Glomerular visceral epithelial cell (primary cell): Measurements from ENCODE around the gene SUN5.

Source experiments
- DNase-seq: peaks from one replicate; pipeline ENCODE4 v3.0.0-alpha.2; 2016; ENCODE audit errors: extremely low spot score

Gene SUN5

DNA sequence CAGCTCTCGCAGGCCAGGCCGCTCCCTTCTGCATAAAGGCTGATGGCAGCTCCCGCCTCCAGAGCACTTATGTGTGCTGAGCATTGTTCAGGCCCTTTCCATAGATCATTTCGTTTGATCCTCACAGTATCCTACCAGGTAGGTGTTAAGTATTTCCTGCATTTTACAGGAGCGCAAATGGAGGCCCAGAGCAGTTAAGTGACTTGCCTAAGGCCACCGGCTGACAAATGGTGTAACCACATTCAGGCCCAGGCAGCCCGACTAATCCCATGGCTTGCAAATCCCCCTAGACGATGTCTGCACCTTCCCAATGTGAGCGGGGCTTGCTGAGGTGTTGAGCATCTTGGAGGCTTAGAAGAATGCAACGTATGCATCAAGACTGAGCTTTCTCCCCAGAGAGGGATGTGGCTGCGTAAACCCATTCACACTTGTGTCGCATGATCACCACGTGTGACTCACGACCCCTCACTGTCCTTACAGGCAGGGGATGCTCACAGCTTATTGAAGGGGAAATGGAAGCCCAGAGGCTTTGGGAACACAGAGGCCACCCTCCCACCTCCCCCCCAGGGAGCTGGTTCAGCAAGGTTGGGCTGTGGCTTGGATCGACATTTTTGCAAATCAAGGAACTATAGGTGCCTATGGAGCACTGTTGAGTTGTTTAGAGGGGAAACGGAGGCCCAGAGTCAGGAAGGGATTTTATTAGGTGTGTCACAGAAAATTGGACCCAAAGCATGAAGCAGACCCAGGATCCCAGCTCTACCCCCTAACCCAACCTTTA is 10.3 kb upstream of the SUN5 start:
- no peak for DNase-seq

DNA sequence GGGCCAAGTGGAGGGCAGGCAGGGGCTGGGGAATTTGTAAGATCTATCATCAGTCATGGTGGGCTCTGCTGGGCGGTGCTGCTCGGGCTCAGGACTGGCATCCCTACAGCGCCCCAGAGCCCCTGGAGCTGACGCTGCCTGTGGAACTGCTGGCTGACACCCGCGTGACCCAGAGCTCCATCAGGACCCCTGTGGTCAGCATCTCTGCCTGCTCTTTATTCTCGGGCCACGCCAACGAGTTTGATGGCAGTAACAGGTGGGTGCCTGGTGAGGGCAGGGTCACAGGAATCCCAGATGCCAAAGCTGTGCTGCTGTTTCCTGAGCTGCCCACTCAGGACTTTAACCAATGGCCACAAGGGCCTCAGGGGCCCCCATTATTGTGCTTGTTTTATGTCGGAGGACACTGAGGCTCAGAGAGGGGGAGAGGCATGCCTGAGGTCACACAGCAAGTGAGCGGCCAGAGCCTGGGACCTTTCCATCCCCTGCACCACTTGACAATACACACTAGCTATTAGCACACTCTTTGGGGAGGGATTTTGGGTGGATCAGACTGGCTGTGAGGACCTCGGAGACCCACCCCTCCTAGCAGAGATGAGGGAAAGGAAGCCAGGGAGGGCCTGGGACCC is 9.6 kb upstream of the SUN5 start:
- DNase-seq, result no peak

GRCh38 chr20:33012327-33013189 is 8.3 kb upstream of the SUN5 start:
- DNase-seq, result no peak

DNA sequence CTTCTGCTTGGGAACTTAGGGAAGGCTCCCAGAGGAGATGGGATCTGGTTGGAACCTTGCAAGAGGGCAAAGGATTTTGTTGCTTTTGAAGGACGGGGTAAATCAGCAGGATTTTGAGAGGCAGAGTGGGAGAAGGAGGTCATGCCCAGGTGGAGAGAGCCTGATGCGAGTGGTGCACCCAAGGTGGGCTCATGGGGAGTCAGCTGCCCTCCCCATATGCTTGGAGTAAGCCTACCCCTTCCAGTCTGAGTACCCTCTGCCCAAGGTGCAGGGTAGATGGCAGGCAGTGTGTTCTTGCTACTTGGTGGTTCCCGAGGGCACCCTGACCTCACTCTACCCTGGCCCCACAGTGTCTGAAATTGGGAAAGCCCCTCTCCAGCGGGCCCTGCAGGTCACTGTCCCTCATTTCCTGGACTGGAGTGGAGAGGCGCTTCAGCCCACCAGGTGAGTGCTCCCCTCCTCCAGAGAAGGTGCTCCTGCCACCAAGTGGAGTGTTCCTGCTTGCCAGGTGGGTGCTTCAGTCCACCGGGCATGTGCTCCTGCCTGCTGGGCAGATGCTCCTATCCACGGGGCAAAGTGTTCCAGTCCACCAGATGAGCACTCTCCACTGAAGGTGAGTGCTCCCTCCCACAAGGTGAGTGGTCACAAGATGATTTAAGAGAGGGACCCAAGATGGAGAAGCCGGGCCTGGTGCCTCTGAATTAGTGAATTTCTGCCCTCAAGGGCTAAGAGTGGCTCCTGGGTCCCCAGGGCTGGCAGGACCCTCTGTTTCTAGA is 6.6 kb upstream of the SUN5 start:
- DNase-seq, result no peak

DNA sequence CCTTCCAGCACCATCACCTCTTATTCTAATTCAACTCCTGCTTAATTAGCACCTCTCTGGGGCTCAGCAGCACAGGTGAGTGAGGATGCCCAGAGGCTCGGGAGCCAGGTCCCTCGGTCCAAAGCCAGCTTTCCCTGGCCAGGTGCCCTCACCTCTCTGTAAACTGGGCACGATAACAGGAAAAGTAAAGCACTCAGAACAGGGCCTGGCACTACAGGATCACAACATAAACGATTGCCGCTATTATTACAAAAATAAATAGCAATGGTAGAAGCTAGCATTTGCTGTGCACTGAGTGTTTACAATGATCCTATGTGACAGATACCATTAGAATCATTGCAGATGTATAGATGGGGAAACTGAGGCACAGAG is 5.9 kb upstream of the SUN5 start:
- DNase-seq, result no peak

DNA sequence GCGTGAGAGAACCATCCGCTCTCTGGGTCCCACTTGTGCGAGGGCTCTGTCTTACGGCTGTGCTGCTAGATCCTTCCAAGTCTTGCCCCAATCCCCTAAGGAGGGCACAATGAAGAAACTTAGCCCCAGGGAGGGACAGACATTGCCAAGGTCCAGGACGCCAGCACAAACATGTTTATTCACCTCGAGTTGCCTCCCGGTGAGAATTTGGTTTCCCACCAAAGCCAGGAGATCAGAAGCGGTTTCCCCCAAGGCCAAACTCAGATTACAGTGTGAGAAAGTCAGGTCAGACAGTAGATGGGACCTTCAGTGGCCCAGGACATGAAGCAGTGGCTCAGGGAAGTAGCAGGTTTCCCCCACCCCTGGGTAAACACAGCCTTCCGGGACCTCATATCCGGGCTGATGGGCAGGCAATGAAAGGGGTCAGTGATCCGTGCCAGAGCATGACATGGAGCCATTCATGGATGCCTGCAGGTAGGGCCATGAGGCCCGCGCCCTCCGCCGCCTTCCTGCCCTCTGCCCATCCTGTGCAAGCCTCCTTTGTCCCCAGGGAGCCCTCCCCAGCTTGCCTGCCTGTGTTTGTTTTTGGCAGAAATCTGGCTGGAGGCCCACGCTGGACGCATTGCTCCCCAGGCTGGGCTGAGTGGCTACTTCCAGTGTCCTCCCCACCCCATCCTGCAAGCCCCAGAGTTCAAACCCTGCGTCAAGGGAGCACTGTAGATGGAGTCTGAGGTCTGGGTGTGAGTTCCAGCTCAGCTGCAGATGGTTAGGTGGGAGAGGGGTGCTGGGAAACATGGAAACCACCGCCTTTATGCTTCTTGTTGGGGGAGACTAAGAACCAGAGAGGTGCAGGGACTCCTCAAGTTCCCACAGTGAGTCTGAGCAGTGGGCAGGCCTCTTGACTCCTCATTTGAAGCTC is 5.2 kb upstream of the SUN5 start:
- DNase-seq, result no peak

DNA sequence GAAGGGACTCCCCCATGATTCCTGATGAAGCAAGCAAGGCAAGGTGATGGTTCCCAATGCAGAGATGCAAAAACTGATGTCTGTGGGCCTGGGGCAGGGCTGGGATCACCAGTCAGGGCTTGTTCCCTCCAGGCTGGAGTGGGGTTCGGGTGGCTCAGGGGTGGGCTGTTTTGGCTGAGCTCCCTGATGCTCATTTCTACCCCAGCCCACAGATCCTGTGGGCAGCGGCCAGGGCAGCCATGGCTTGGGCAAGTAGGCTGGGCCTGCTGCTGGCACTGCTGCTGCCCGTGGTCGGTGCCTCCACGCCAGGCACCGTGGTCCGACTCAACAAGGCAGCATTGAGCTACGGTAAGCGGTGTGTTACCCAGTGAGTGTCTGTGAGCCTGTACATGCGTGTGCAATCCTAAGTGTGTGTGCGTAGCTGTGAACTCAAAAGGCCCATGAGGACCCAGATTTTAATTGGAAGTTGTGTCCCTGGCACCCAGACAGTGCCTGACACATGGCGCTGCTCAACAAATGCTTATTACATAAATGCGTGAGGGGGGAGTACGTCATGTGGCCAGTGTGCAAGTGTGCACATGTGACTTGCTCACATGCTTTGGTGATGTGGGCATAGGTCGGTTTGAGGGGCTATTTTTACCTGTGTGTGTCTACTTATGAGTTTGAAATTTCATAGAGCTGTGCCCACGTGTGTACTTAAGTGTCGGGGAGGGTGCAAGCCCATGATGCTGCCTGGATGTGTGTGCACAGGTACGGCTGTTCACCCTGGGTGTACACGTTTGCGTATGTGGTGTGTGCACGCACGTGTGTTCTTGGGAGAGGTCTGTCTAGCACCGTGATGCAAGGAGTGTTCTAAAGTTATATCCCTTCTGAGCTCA is 4.3 kb upstream of the SUN5 start:
- DNase-seq, result no peak

GRCh38 chr20:33007376-33008335 is 3.4 kb upstream of the SUN5 start, which contains the start of gene BPIFB2:
TSS of gene BPIFB2 (plus strand) at chr20:33007704. CDS start at chr20:33008575, 871 bp downstream.
- no peak for DNase-seq

GRCh38 chr20:33006776-33007375 is 2.6 kb upstream of the SUN5 start:
- DNase-seq, result no peak

- DNase-seq, result no peak
These were observed 1.9 kb upstream of the SUN5 start for GRCh38 chr20:33005908-33006775.

DNA sequence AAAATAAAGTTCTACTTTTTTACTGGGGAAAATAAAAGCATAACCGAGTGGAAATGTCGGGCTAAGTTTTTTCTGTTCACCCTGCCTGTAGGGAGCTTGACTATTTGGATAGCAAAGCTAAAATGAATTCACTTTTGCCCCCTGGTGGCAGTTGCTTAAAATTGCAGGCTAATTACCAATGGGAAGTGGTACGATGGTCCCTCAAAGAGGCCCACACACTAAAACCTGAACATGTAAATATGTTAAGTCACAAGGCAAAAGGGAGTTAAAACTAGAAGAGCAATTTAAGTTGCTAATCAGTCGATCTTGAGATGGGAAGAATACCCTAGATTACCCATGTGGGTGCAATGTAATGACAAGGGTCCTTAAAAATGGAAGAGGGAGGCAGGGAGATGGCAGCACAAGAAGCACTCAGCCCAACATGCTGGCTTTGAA is 916 bp upstream of the SUN5 start:
- DNase-seq, result no peak

DNA sequence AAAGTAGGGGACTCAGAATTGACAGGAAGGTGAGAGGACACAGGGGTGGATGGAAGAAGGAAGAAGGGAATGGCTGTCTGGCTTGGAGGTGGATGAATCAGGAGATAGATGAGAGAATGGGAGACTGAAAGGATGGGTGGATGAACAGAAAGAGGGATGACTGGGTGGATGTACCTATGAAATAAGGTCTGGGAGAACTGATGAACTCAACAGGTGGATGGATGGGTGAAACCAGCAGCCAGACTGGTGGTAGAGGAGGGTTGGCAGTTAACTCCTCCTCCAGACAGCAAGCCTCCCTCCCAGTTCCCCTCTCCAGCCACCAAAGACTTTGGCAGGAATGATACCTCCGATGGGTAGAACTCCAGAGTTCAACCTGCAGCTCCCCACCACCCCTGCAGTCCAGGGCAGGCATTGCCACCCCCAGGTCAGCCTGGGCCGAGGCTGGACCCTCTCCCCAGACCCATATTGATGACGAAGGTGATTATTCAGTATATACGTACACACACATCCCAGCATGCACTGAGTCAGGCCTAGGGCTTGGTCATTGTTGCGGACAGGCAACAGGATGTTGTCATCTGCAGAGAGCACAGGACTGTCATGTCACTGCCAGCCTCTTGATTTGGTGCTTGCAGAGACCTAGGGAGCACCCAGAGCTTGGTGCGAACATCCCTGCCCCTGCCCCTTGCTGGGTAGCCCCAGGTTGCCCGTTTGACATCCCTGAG is 2.0 kb downstream of the SUN5 start:
- no peak for DNase-seq

DNA sequence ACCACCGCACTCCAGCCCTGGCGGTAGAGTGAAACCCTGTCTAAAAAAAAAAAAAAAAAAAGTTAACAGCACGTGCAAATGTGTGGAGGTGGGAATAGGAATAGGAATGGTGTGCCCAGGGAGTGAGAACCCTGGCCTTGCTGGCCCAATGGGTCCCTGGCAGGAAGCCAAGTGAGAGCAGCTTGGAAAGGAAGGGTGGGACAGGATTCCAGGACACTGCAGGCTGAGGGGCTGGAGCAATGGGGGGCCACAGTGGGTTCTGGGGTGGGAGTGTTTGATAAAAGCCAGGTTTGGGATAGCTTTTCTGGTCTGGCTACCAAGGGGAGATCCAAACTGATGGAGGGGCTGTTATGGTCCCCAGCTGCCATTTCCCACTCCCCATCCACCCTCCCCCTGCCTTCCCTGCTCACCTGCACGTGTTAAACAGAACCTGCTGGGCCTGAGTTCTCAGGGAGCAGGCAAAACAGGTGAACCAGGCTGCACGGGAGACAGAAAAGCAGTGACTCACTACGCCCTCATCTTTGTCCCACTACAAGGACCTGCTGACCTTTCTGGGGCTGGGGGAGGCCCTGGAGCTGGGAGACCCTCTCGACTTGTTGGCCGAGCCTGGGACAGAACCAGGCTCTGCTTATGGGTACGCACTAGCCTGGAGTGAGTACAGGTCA is 3.3 kb downstream of the SUN5 start:
- DNase-seq, result no peak

DNA sequence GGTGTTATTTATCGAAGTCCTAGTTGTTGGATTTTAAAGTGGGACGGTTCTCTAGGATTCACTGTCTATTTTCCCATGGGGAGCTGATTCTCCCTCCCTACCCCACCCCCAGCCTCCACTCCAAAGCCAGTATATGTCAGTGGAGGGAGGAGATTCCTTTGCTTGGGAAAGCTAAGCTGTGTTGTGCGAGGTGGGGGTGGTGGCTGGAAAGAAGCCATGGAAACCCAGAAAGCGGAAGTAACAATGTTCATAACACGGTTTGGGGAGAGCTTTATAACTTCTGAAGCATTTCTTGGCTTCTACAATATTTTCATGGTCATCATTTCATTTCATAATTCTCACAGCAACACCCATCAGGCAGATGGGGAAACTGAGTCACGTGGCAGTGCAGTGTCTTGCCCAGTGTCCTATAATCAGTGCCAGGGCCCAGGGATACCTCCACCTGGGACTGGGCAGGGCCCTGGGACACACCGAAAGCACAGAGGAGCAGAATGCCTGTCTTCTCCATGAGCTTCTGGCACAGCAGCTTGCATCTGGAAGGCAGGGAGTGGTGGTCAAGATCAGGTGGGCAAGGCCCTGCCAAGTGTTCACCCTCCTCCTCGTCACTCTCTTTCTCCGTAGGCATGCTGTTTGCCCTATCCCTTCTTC is 4.5 kb downstream of the SUN5 start:
- DNase-seq, result no peak

GRCh38 chr20:32997431-32997830 is 6.8 kb downstream of the SUN5 start:
- DNase-seq, result no peak
